Measurements from ENCODE around the gene SELENBP1. TPM values are rescaled to one million over a fixed set of nuclear protein-coding genes. Genes with fewer than 3 reads are reported as not detected.

SELENBP1 gene
- total RNA-seq, 1 experiment from 2014 or later: 29.8 TPM

- Histone ChIP-seq H3K9me2 (replicated peaks; ENCODE audit: low read length) (no peaks in the 10 kb centered on the region), H3K27ac (ENCODE audit: low read length) (no peak overlapping the region), H3F3A (ENCODE audit: low read length, unreplicated experiment) (no peaks in the 10 kb centered on the region), H4K20me1 (ENCODE audit: low read length) (no peaks in the 10 kb centered on the region), H3K79me2 (ENCODE audit: low read length) (peaks cover 11% of the 10 kb centered on the region), H3K4me3 (ENCODE audit: low read length) (no peak overlapping the region), H3K4me1 (ENCODE audit: insufficient read depth, low read length) (peaks cover 12% of the 10 kb centered on the region), H3K4me2 (ENCODE audit: low read length) (no peak overlapping the region), H2AFZ (ENCODE audit: low read length) (no peak overlapping the region), H3K27me3 (ENCODE audit: low read length) (no peaks in the 10 kb centered on the region), H3K9ac (ENCODE audit: low read length) (no peak overlapping the region), H3K36me3 (ENCODE audit: low read depth, low read length) (no peaks in the 10 kb centered on the region; the same call in 1 of the 2 replicates), H3K9me3 (ENCODE audit: low read length) (no peaks in the 10 kb centered on the region)
- POLR2A ChIA-PET (ENCODE audit: unreplicated experiment): interaction anchor here (1.6 kb wide), 1 partner anchor 41 kb away, joined by 10 read pairs; no protein-coding TSS in a partner anchor
- no TSS peak for BruUV-seq (replicated peaks)
- CTCF ChIA-PET: interaction anchor here (2.8 kb wide), 1 partner anchor 41 kb away, joined by 88 read pairs; no protein-coding TSS in a partner anchor
- ATAC-seq (peak; percentile 23), DNase-seq (peak; percentile 13)
- intact Hi-C loops (cut with micrococcal nuclease): loop anchor here (5.0 to 10.0 kb wide), 2 partner anchors 60 to 493 kb away; partner anchors contain the start of genes C2CD4D, RORC and ZNF687
- TF ChIP-seq EZH2 (IDR thresholded peaks at IDR 0.05; ENCODE audit: low read length, unreplicated experiment): no peak
- TF ChIP-seq EZH2phosphoT487 (IDR thresholded peaks at IDR 0.05; ENCODE audit: borderline replicate concordance, low read length): no peak
- TF ChIP-seq CTCF (conservative IDR thresholded peaks at IDR 0.05; ENCODE audit: low read depth, low read length): no peak
These were observed 30.5 kb downstream of the SELENBP1 start for GRCh38 chr1:151342021-151342420.

- no peak overlapping the region for H3K27ac ChIP-seq (ENCODE audit: low read length)
- TF ChIP-seq CTCF (conservative IDR thresholded peaks at IDR 0.05; ENCODE audit: low read depth, low read length): peak; percentile 95
- TF ChIP-seq EZH2 (IDR thresholded peaks at IDR 0.05; ENCODE audit: low read length, unreplicated experiment): no peak
- no peak for TF ChIP-seq EZH2phosphoT487 (IDR thresholded peaks at IDR 0.05; ENCODE audit: borderline replicate concordance, low read length)
- no peaks in the 10 kb centered on the region for H4K20me1 ChIP-seq (ENCODE audit: low read length)
- peak overlapping the region; percentile 50; the same call in 1 of the 2 replicates for H3K4me2 ChIP-seq (ENCODE audit: low read length)
- no peak overlapping the region for H3K9ac ChIP-seq (ENCODE audit: low read length)
- no peaks in the 10 kb centered on the region; the same call in 1 of the 2 replicates for H3K36me3 ChIP-seq (ENCODE audit: low read depth, low read length)
- peak; percentile 93 for ATAC-seq
- no peaks in the 10 kb centered on the region for H3K9me3 ChIP-seq (ENCODE audit: low read length)
- peaks cover 6% of the 10 kb centered on the region for H3K4me1 ChIP-seq (ENCODE audit: insufficient read depth, low read length)
- no peaks in the 10 kb centered on the region for H3K27me3 ChIP-seq (ENCODE audit: low read length)
- no peaks in the 10 kb centered on the region for H3F3A ChIP-seq (ENCODE audit: low read length, unreplicated experiment)
- no peaks in the 10 kb centered on the region for H3K9me2 ChIP-seq (replicated peaks; ENCODE audit: low read length)
- ChIA-PET POLR2A (ENCODE audit: unreplicated experiment) (interaction anchor here (0.5 to 1.6 kb wide), 3 partner anchors 28 to 40 kb away, joined by 3 to 10 read pairs (median 3); no protein-coding TSS in a partner anchor), CTCF (interaction anchor here (0.5 to 3.0 kb wide), 11 partner anchors 10 to 241 kb away, joined by 3 to 88 read pairs (median 7); partner anchors contain the start of genes PI4KB, PSMB4 and ZNF687)
- BruUV-seq (replicated peaks): no TSS peak
- DNase-seq: peak; percentile 93
- intact Hi-C loops (cut with micrococcal nuclease): loop anchor here (1.0 to 10.0 kb wide), 4 partner anchors 14 to 494 kb away; partner anchors contain the start of genes C2CD4D, PI4KB, RORC and ZNF687
- no peak overlapping the region for H3K4me3 ChIP-seq (ENCODE audit: low read length)
- peaks cover 6% of the 10 kb centered on the region; the same call in 1 of the 2 replicates for H3K79me2 ChIP-seq (ENCODE audit: low read length)
- no peak overlapping the region for H2AFZ ChIP-seq (ENCODE audit: low read length)
These were observed 31.4 kb downstream of the SELENBP1 start for GRCh38 chr1:151340870-151341754.
